ENCODE data around the gene PSMD11. TPM values are rescaled to one million over a fixed set of nuclear protein-coding genes. Genes with fewer than 3 reads are reported as not detected.

PSMD11 gene
- total and polyA plus RNA-seq, 2 of the 13 experiments (the other 11 are each of a cell fraction or from before 2014, with no cell fraction given): 69.8 to 152 TPM

- H3K36me3 ChIP-seq (replicated peaks in 1 of 2; ENCODE audit: control insufficient read depth in 1 of 2, insufficient read depth in 2 of 2, low read length in 2 of 2): no peaks in the 10 kb centered on the region
- H3K27me3 ChIP-seq (ENCODE audit: control insufficient read depth in 1 of 2, insufficient read depth in 2 of 2, low read length in 2 of 2): no peaks in the 10 kb centered on the region
- WGBS (ENCODE audit: low lambda C conversion rate): 74% methylated on average over 10 of the region's 10 CpGs
- ChIA-PET POLR2A (no interaction called here), CTCF (ENCODE audit: low intra/inter-chr PET ratio, low total read pairs) (no interaction called here)
- peaks cover 16% of the 10 kb centered on the region for H3K4me1 ChIP-seq (ENCODE audit: insufficient read depth, low read length)
- no peaks in the 10 kb centered on the region for H3K79me2 ChIP-seq (ENCODE audit: insufficient read depth, low read length)
- no peak for FAIRE-seq
- in situ Hi-C loops (cut with HindIII; ENCODE audit: extremely low pct_ligation_motif_present, low pct_unique_long_range_greater_than_20kb): no loop called here
- no peaks in the 10 kb centered on the region for H4K20me1 ChIP-seq (ENCODE audit: insufficient read depth, low read length)
- H3K9me3 ChIP-seq (ENCODE audit: low read length): no peaks in the 10 kb centered on the region
- no peak overlapping the region for H3K9ac ChIP-seq (ENCODE audit: insufficient read depth, low read depth, low read length)
- no peak overlapping the region for H2AFZ ChIP-seq (ENCODE audit: low read length)
- TF ChIP-seq NCOA5 (CRISPR knock-in tag; IDR thresholded peaks at IDR 0.05) (no peak), ZNF598 (CRISPR knock-in tag; IDR thresholded peaks at IDR 0.05; ENCODE audit: borderline replicate concordance) (no peak), ZNF557 (CRISPR knock-in tag; IDR thresholded peaks at IDR 0.05) (no peak)
- intact Hi-C loops (cut with micrococcal nuclease; ENCODE audit: unreplicated experiment): no loop called here
- H3K4me2 ChIP-seq (ENCODE audit: low read depth, low read length): no peak overlapping the region
- no peak for DNase-seq (ENCODE audit: low spot score)
- no peak overlapping the region for H3K27ac ChIP-seq (ENCODE audit: extremely low read length, insufficient read depth, low read length)
- H3K4me3 ChIP-seq (replicated peaks in 1 of 3; ENCODE audit: insufficient read depth in 1 of 3, low read depth in 2 of 3, low read length in 3 of 3): no peak overlapping the region
- no peak for ATAC-seq
- BruUV-seq (replicated peaks): no TSS peak
These were observed 58.4 kb downstream of the PSMD11 start for GRCh38 chr17:32502710-32503109.

- 62% methylated on average over 5 of the region's 7 CpGs for WGBS (ENCODE audit: low lambda C conversion rate)
These were observed 59.2 kb downstream of the PSMD11 start for GRCh38 chr17:32503251-32504165.

More at GRCh38 chr17:32503251-32504165, 59.2 kb downstream of the PSMD11 start:
- no TSS peak for BruUV-seq (replicated peaks)
- FAIRE-seq: no peak
- Histone ChIP-seq H3K27me3 (ENCODE audit: control insufficient read depth in 1 of 2, insufficient read depth in 2 of 2, low read length in 2 of 2) (no peaks in the 10 kb centered on the region), H3K9ac (ENCODE audit: insufficient read depth, low read depth, low read length) (no peak overlapping the region), H3K4me3 (replicated peaks in 1 of 3; ENCODE audit: insufficient read depth in 1 of 3, low read depth in 2 of 3, low read length in 3 of 3) (no peak overlapping the region), H3K4me1 (ENCODE audit: insufficient read depth, low read length) (peaks cover 16% of the 10 kb centered on the region), H3K79me2 (ENCODE audit: insufficient read depth, low read length) (no peaks in the 10 kb centered on the region), H4K20me1 (ENCODE audit: insufficient read depth, low read length) (no peaks in the 10 kb centered on the region), H3K36me3 (replicated peaks in 1 of 2; ENCODE audit: control insufficient read depth in 1 of 2, insufficient read depth in 2 of 2, low read length in 2 of 2) (no peaks in the 10 kb centered on the region), H2AFZ (ENCODE audit: low read length) (no peak overlapping the region), H3K27ac (ENCODE audit: extremely low read length, insufficient read depth, low read length) (no peak overlapping the region), H3K4me2 (ENCODE audit: low read depth, low read length) (no peak overlapping the region), H3K9me3 (ENCODE audit: low read length) (no peaks in the 10 kb centered on the region)
- no peak for TF ChIP-seq ZZZ3 (CRISPR knock-in tag; IDR thresholded peaks at IDR 0.05; ENCODE audit: borderline replicate concordance)
- TF ChIP-seq ZNF644 (CRISPR knock-in tag; IDR thresholded peaks at IDR 0.05; ENCODE audit: low read depth): no peak
- TF ChIP-seq ZBTB25 (CRISPR knock-in tag; IDR thresholded peaks at IDR 0.05): no peak
- no peak for TF ChIP-seq ZNF296 (CRISPR knock-in tag; conservative IDR thresholded peaks at IDR 0.05)
- TF ChIP-seq HNRNPLL (IDR thresholded peaks at IDR 0.05; ENCODE audit: low read depth, low read length, poor library complexity, severe bottlenecking): no peak
- TF ChIP-seq ZBTB1 (CRISPR knock-in tag; IDR thresholded peaks at IDR 0.05; ENCODE audit: borderline replicate concordance): no peak
- POLR2A ChIA-PET: no interaction called here
- in situ Hi-C loops (cut with HindIII; ENCODE audit: extremely low pct_ligation_motif_present, low pct_unique_long_range_greater_than_20kb) (no loop called here), intact Hi-C loops (cut with micrococcal nuclease; ENCODE audit: unreplicated experiment) (no loop called here)
- ATAC-seq: no peak
- no peak for DNase-seq (ENCODE audit: low spot score)
- CTCF ChIA-PET (ENCODE audit: low intra/inter-chr PET ratio, low total read pairs): no interaction called here
